Liver (tissue), 3 donors: ENCODE data around the gene TTC12.

Experiments used
- FOXA1 ChIP-seq: IDR thresholded peaks from 2 replicates; pipeline ENCODE4 v1.6.1; 2016; ENCODE audit warnings: antibody characterized with exemption
- GABPA ChIP-seq, 2 donors: IDR thresholded peaks in 1 of 2; conservative IDR thresholded peaks in 1 of 2; 2 replicates each; pipeline ENCODE4 v1.6.1; 2016; ENCODE audit warnings: antibody characterized with exemption in 2 of 2, mild to moderate bottlenecking in 1 of 2, moderate library complexity in 1 of 2
- RXRA ChIP-seq, 2 donors: IDR thresholded peaks; 2 replicates each; pipeline ENCODE4 v1.6.1; 2017 to 2018; ENCODE audit warnings: antibody characterized with exemption in 2 of 2, mild to moderate bottlenecking in 1 of 2
- YY1 ChIP-seq: IDR thresholded peaks from 2 replicates; pipeline ENCODE4 v1.6.1; 2016; ENCODE audit warnings: antibody characterized with exemption, mild to moderate bottlenecking
- TF ChIP-seq, protein P1 (sequence below): fragments of 150-350 bp; IDR thresholded peaks from 2 replicates; pipeline ENCODE4 v1.5.1; 2017; ENCODE audit warnings: improper control_type of control experiment, low read depth, low read length; ENCODE audit not compliant: missing input control
- TF ChIP-seq, protein P2 (sequence below): IDR thresholded peaks from 2 replicates; pipeline ENCODE4 v1.6.1; 2016; ENCODE audit warnings: antibody characterized with exemption, mild to moderate bottlenecking
- TF ChIP-seq, protein P3 (sequence below): IDR thresholded peaks from 2 replicates; pipeline ENCODE4 v1.6.1; 2016; ENCODE audit warnings: antibody characterized with exemption
- donor health status: healthy.
- donor health status: healthy.

- TF ChIP-seq, protein P1, sequence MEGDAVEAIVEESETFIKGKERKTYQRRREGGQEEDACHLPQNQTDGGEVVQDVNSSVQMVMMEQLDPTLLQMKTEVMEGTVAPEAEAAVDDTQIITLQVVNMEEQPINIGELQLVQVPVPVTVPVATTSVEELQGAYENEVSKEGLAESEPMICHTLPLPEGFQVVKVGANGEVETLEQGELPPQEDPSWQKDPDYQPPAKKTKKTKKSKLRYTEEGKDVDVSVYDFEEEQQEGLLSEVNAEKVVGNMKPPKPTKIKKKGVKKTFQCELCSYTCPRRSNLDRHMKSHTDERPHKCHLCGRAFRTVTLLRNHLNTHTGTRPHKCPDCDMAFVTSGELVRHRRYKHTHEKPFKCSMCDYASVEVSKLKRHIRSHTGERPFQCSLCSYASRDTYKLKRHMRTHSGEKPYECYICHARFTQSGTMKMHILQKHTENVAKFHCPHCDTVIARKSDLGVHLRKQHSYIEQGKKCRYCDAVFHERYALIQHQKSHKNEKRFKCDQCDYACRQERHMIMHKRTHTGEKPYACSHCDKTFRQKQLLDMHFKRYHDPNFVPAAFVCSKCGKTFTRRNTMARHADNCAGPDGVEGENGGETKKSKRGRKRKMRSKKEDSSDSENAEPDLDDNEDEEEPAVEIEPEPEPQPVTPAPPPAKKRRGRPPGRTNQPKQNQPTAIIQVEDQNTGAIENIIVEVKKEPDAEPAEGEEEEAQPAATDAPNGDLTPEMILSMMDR = no peak
- TF ChIP-seq, protein P2, sequence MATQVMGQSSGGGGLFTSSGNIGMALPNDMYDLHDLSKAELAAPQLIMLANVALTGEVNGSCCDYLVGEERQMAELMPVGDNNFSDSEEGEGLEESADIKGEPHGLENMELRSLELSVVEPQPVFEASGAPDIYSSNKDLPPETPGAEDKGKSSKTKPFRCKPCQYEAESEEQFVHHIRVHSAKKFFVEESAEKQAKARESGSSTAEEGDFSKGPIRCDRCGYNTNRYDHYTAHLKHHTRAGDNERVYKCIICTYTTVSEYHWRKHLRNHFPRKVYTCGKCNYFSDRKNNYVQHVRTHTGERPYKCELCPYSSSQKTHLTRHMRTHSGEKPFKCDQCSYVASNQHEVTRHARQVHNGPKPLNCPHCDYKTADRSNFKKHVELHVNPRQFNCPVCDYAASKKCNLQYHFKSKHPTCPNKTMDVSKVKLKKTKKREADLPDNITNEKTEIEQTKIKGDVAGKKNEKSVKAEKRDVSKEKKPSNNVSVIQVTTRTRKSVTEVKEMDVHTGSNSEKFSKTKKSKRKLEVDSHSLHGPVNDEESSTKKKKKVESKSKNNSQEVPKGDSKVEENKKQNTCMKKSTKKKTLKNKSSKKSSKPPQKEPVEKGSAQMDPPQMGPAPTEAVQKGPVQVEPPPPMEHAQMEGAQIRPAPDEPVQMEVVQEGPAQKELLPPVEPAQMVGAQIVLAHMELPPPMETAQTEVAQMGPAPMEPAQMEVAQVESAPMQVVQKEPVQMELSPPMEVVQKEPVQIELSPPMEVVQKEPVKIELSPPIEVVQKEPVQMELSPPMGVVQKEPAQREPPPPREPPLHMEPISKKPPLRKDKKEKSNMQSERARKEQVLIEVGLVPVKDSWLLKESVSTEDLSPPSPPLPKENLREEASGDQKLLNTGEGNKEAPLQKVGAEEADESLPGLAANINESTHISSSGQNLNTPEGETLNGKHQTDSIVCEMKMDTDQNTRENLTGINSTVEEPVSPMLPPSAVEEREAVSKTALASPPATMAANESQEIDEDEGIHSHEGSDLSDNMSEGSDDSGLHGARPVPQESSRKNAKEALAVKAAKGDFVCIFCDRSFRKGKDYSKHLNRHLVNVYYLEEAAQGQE = no peak
- TF ChIP-seq, protein P3, sequence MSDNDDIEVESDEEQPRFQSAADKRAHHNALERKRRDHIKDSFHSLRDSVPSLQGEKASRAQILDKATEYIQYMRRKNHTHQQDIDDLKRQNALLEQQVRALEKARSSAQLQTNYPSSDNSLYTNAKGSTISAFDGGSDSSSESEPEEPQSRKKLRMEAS = no peak
- TF ChIP-seq YY1 (no peak), FOXA1 (no peak), RXRA (IDR thresholded peaks at IDR 0.05) (no peak), GABPA (IDR thresholded peaks at IDR 0.05 in 1 of 2, conservative IDR thresholded peaks at IDR 0.05 in 1 of 2) (no peak)
Observed at GRCh38 chr11:113377681-113378412, 63.5 kb downstream of the TTC12 start.
